ENCODE data around the gene POU2AF3.

Gene POU2AF3

GRCh38 chr11:111352231-111352746 is 53.9 kb downstream of the POU2AF3 start:
- no peak for DNase-seq (ENCODE audit: extremely low read depth in 1 of 2, low read depth in 1 of 2)

- no peak for DNase-seq (ENCODE audit: extremely low read depth in 1 of 2, low read depth in 1 of 2)
These were observed 54.8 kb downstream of the POU2AF3 start for GRCh38 chr11:111352935-111353710.

DNA sequence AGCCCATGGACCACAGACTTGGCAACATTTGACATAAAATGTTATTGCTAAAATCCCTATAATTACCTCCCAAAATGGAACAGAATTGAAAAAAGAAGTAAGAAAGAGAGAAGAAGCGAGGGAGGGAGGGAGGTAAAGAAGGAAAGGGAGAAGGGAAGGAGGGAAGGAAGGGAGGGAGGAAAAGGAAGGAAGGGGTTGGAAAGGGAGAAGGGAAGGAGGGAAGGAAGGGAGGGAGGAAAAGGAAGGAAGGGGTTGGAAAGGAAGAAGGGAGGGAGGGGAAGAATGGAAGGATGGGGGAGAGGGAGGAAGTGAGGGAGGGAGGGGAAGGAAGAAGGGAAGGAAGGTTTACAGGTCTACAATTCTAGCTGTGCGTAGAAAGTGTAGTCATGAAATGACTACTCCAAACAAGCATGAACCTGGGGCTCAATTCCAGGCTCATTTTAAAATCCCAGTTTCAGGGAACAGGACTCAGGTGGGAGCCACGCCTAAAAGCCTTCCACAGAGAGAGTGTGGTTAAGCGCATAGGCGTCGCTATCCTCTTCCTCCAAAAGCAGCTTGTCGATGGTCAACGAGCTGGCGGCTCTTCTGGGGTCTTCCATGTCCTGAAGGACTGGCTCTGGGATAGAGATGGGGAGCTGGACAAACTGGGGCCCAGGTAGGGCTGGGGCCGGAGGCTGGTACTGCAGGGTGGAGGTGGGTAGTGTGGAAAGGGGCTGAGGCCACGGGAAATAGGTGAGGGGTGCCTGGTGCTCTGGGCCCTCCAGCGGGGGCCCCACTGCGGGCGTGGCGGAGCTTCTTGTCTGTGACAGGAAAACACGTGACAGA is 55.6 kb downstream of the POU2AF3 start:
- DNase-seq (ENCODE audit: extremely low read depth in 1 of 2, low read depth in 1 of 2): no peak

- DNase-seq (ENCODE audit: extremely low read depth in 1 of 2, low read depth in 1 of 2): no peak
These were observed 56.2 kb downstream of the POU2AF3 start for GRCh38 chr11:111354601-111354891.

- DNase-seq (ENCODE audit: extremely low read depth in 1 of 2, low read depth in 1 of 2): no peak
These were observed 56.8 kb downstream of the POU2AF3 start for GRCh38 chr11:111355101-111355500.

DNA sequence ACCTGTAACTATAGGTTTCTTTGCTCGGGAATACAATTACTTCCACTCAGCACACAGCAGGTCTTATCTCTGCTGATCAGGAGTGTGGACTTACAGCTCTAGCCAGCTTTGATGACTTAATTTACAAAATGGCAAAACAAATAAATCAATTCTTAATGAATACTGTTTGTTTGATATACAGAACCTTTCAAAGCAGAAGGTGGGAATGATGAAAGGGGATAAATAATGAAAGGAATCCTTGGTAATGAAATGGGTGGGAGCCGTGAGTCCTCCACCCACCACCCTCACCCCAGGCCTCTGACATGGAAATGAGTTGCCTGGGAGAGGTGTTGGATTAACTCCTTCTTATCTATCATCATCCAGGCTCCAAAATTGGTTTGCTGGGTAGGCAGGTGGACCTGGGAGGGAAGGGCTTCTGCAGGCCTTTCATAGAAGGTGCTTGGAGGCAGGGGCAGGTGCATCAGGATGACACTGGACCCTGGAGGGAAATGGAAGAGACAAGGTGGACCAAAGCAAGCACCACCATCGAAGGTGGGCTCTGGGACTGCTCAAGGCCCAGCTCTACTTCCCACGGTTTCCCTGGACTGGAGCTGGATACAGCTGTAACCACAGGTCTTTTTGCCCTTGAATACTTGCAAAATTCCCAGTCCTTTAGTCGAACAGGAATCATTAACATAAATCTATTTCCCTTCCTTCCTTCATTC is 57.8 kb downstream of the POU2AF3 start:
- DNase-seq (ENCODE audit: extremely low read depth in 1 of 2, low read depth in 1 of 2): no peak

DNA sequence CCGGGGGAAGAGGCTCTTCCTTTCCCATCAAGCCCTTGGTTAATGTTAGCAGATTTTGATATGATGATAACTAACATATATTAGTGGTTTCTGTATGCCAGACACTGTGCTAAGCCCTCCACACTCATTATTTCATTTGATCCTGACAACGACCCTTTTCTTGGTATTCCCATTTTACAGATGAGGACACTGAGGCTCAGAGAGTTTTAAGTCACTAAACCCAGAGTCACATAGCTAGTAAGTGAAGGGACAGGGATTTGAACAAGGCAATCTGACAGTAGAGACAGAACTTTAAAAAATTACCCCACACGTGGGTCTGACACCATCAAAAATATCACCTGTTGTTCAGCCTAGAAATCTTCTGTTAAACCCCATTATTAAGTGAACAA is 58.3 kb downstream of the POU2AF3 start:
- no peak for DNase-seq (ENCODE audit: extremely low read depth in 1 of 2, low read depth in 1 of 2)

GRCh38 chr11:111357150-111358037 is 59.0 kb downstream of the POU2AF3 start:
- no peak for DNase-seq (ENCODE audit: extremely low read depth in 1 of 2, low read depth in 1 of 2)

Data from stimulated activated CD8-positive, alpha-beta memory T cell treated with anti-CD3 and anti-CD28 coated beads, Interleukin-7, amount 100 ng/mL, for 48 hours (primary cell).